ENCODE measurements around the gene RMRP. TPM values are rescaled to one million over a fixed set of nuclear protein-coding genes. Genes with fewer than 3 reads are reported as not detected.

RMRP gene
- 28,356 and 90,129 TPM in 2 replicates for total RNA-seq

GRCh38 chr9:35657546-35658136 is at the start of gene RMRP:
RMRP (minus strand) TSS chr9:35658019.

DNA sequence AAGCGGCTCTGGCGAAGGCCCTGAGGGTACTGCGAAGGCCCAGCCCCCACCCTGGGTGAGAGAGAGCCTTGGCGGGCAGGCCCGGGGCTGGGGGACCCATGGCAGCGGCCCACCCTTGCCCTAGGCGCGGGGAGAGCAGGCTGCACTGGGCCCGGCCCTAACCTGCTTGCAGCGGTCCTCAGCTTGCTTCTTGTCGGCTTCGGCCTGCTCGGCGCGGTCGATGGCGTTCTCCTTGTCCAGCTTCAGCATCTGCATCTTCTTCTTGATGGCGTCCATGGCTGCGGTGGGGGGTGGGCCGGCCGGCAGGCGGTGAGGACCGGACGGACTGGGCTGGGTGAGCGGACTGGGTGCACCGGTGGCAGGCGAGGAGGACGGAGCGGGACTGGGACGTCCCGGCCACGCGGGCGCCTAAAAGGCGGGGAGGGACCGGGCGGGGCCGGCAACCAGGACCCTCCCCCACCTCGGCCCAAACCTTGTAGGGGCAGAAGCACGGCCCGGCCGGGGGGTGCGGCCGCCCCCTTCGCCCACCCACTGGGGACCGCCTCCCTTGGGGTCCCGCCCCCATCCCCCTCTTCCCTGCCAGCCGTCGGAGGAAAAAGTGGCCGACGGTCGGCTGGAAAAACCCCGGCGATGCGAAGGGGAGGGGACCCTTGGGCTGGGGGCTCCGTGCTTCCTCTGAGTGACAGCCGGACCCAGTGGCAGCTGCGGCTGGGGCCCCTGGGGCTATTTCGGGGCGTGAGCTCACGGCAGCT is 31.9 kb upstream of the RMRP start, which contains the start of gene TPM2:
Gene TPM2 (minus strand): TSS at position 384 of the 752 bp plus-strand sequence. CDS start 108 bp downstream, at position 276.

DNA sequence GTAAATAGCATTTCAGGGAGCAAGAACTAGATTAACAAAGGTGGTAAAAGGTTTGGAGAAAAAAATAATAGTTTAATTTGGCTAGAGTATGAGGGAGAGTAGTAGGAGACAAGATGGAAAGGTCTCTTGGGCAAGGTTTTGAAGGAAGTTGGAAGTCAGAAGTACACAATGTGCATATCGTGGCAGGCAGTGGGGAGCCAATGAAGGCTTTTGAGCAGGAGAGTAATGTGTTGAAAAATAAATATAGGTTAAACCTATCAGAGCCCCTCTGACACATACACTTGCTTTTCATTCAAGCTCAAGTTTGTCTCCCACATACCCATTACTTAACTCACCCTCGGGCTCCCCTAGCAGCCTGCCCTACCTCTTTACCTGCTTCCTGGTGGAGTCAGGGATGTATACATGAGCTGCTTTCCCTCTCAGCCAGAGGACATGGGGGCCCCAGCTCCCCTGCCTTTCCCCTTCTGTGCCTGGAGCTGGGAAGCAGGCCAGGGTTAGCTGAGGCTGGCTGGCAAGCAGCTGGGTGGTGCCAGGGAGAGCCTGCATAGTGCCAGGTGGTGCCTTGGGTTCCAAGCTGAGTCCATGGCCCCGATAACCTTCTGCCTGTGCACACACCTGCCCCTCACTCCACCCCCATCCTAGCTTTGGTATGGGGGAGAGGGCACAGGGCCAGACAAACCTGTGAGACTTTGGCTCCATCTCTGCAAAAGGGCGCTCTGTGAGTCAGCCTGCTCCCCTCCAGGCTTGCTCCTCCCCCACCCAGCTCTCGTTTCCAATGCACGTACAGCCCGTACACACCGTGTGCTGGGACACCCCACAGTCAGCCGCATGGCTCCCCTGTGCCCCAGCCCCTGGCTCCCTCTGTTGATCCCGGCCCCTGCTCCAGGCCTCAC is 15.6 kb upstream of the RMRP start, which contains the start of gene CA9:
Gene CA9 (plus strand): TSS at position 797 of the 893 bp plus-strand sequence. CDS start 32 bp downstream, at position 829.

GRCh38 chr9:35664531-35665470 is 7.0 kb upstream of the RMRP start, which contains the start of gene ARHGEF39:
ARHGEF39 (minus strand) TSS chr9:35665195; CDS start chr9:35665169, 26 bp downstream.

GRCh38 chr9:35658137-35658967 is 533 bp upstream of the RMRP start, which contains the start of gene CCDC107:
CCDC107 (plus strand) TSS chr9:35658292; CDS start chr9:35658380, 88 bp downstream.

GRCh38 chr9:35650341-35651158 is 7.3 kb downstream of the RMRP start, which contains the start of gene SIT1:
SIT1 (minus strand) TSS chr9:35650931; CDS start chr9:35650853, 78 bp downstream.

GRCh38 chr9:35618325-35618727 is 39.5 kb downstream of the RMRP start, which contains the start of gene CD72:
CD72 (minus strand) TSS chr9:35618413; CDS start chr9:35618303, 110 bp downstream.

Other genes with a start within 250 kb of the RMRP start
- gene RUSC2, start 167.9 kb downstream of the RMRP start, total RNA-seq = 14.9 and 17.8 TPM in 2 replicates
- 7.5 and 12.2 TPM in 2 replicates for gene TESK1, start 52.8 kb downstream of the RMRP start, total RNA-seq
- 1.6 and 1.7 TPM in 2 replicates for gene CD72, start 39.6 kb downstream of the RMRP start, total RNA-seq
- gene SIT1, start 7.1 kb downstream of the RMRP start, total RNA-seq = not detected in 2 replicates
- 11.7 and 19.4 TPM in 2 replicates for gene CCDC107, start 273 bp upstream of the RMRP start, total RNA-seq
- gene ARHGEF39, start 7.2 kb upstream of the RMRP start, total RNA-seq = 0.09 and 0.28 TPM in 2 replicates
- 2.0 and 16.1 TPM in 2 replicates for gene CA9, start 15.9 kb upstream of the RMRP start, total RNA-seq
- gene TPM2, start 31.9 kb upstream of the RMRP start, total RNA-seq = 1,100 and 1,291 TPM in 2 replicates
- 181 and 228 TPM in 2 replicates for gene TLN1, start 74.2 kb upstream of the RMRP start, total RNA-seq
- 71.5 and 79.1 TPM in 2 replicates for gene CREB3, start 74.6 kb upstream of the RMRP start, total RNA-seq
- gene GBA2, start 91.2 kb upstream of the RMRP start, total RNA-seq = 16.8 and 20.4 TPM in 2 replicates
- 10.2 and 11.6 TPM in 2 replicates for gene RGP1, start 91.3 kb upstream of the RMRP start, total RNA-seq
- not detected in 2 replicates for gene MSMP, start 96.3 kb upstream of the RMRP start, total RNA-seq
- gene NPR2, start 133.6 kb upstream of the RMRP start, total RNA-seq = 15.5 and 22.6 TPM in 2 replicates
- 0.71 and 1.2 TPM in 2 replicates for gene SPAG8, start 154.2 kb upstream of the RMRP start, total RNA-seq
- 22.2 and 30.4 TPM in 2 replicates for gene HINT2, start 157.0 kb upstream of the RMRP start, total RNA-seq
- gene FAM221B, start 170.7 kb upstream of the RMRP start, total RNA-seq = not detected in 2 replicates
- gene TMEM8B, start 171.2 kb upstream of the RMRP start, total RNA-seq = 1.6 and 2.3 TPM in 2 replicates
- gene OR13J1, start 212.4 kb upstream of the RMRP start, total RNA-seq = not detected in 2 replicates
- 0.14 and 0.28 TPM in 2 replicates for gene HRCT1, start 248.2 kb upstream of the RMRP start, total RNA-seq

Measured in smooth muscle cell of bladder (primary cell).